Activated CD4-positive, alpha-beta T cell treated with anti-CD3 and anti-CD28 coated beads, Interleukin-2, amount 10 ng/mL, durations not matched to agents 7 days and 5 days (primary cell): ENCODE measurements around the gene PSPH. TPM values are rescaled to one million over a fixed set of nuclear protein-coding genes. Genes with fewer than 3 reads are reported as not detected.
"Not testable (repeated sequence)": the region's sequence is repeated elsewhere in the genome, so short reads cannot be mapped to it uniquely, and the experiment has no call there.

Experiments used
- CTCF ChIA-PET: fragments of 350-600 bp; sonication (Branson Sonifier 250); formaldehyde crosslinking; loops from one replicate; lab custom pipeline; 2021; ENCODE audit warnings: antibody characterized with exemption; lab: Charles Lee
- POLR2A ChIA-PET: fragments of 350-600 bp; sonication (Branson Sonifier 250); formaldehyde crosslinking; loops from one replicate; lab custom pipeline; 2021; ENCODE audit warnings: antibody characterized with exemption; lab: Charles Lee
- DNase-seq: peaks from one replicate; pipeline ENCODE4 v3.0.0-alpha.2; 2020
- H3K27ac Mint-ChIP-seq: one replicate; pipeline ENCODE4 v1.8.0; 2021; ENCODE audit warnings: mild to moderate bottlenecking, moderate library complexity, mixed read lengths
- H3K27me3 Mint-ChIP-seq: one replicate; pipeline ENCODE4 v1.8.0; 2021; ENCODE audit warnings: mixed read lengths
- H3K36me3 Mint-ChIP-seq: one replicate; pipeline ENCODE4 v1.8.0; 2021; ENCODE audit warnings: low read depth, mixed read lengths
- H3K4me1 Mint-ChIP-seq: one replicate; pipeline ENCODE4 v1.8.0; 2021; ENCODE audit warnings: mixed read lengths
- H3K4me3 Mint-ChIP-seq: one replicate; pipeline ENCODE4 v1.8.0; 2021; ENCODE audit warnings: mild to moderate bottlenecking, moderate library complexity, mixed read lengths
- H3K9me3 Mint-ChIP-seq: one replicate; pipeline ENCODE4 v1.8.0; 2021; ENCODE audit warnings: mixed read lengths
- total RNA-seq, 2 experiments: library from RNA; stranded (reverse); gene quantifications; one replicate each; pipeline ENCODE4 v1.2.3, GENCODE V29; 2021

Gene PSPH
- total RNA-seq, 2 experiments from 2014 or later, result 9.6 to 11.2 TPM

DNA sequence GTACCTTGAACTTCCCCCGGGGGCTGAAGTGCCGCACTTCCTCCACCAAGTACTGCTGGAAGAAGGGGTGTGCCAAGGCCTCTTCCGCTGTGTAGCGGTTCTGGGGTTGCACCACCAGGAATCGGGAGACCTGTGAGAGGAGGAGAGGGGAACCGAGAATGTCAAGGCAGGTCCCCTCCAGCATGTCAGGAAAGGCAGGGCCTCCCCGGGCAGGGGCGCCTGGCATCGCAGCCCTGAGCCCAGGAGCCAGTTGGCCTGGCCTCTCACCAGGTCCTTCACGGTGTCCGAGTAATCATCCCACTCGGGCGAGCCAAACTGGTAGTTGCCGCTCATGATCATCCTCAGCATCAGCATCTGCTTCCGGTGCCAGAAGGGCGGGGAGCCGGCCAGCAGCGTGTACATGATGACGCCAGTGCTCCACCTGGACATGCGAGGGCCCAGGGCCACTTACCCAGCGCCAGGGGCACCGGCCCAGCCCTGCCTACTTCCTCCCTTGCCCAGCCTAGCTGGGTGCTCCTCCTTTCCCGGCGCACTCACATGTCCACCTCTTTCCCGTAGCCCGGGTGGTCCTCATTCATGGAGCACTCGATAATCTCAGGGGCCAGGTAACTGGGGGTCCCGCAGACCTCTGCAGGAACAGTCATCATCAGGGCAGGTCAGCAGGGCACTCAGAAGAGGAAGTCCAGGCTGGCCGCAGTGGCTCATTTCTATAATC lies 30.5 kb upstream of the PSPH start:
- Mint-ChIP-seq H3K36me3 (peaks cover 4% of the 10 kb centered on the region), H3K27ac (no peak overlapping the region), H3K9me3 (no peaks in the 10 kb centered on the region), H3K4me3 (no peak overlapping the region), H3K27me3 (no peaks in the 10 kb centered on the region), H3K4me1 (no peaks in the 10 kb centered on the region)
- ChIA-PET POLR2A (no interaction called here), CTCF (interaction anchor here (0.7 to 1.2 kb wide), 2 partner anchors 9 to 118 kb away, joined by 3 read pairs; partner anchors contain the start of gene NIPSNAP2)
- DNase-seq, result no peak

GRCh38 chr7:56080726-56081435 lies 29.6 kb upstream of the PSPH start:
- DNase-seq, CTCF ChIA-PET, POLR2A ChIA-PET, H3K4me3 Mint-ChIP-seq, H3K27ac Mint-ChIP-seq, H3K9me3 Mint-ChIP-seq, H3K4me1 Mint-ChIP-seq, H3K27me3 Mint-ChIP-seq, H3K36me3 Mint-ChIP-seq: not testable (repeated sequence)

DNA sequence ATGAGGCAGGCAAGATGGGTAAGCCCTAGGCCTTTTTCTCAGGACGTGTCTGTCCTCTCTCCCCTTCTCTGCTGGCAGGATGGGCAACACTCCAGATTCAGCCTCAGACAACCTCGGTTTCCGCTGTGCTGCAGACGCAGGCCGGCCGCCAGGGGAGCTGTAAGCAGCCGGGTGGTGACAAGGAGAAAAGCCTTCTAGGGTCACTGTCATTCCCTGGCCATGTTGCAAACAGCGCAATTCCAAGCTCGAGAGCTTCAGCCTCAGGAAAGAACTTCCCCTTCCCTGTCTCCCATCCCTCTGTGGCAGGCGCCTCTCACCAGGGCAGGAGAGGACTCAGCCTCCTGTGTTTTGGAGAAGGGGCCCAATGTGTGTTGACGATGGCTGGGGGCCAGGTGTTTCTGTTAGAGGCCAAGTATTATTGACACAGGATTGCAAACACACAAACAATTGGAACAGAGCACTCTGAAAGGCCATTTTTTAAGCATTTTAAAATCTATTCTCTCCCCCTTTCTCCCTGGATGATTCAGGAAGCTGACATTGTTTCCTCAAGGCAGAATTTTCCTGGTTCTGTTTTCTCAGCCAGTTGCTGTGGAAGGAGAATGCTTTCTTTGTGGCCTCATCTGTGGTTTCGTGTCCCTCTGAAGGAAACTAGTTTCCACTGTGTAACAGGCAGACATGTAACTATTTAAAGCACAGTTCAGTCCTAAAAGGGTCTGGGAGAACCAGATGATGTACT lies 28.4 kb upstream of the PSPH start:
- no peaks in the 10 kb centered on the region for H3K27me3 Mint-ChIP-seq
- H3K4me3 Mint-ChIP-seq, result no peak overlapping the region
- CTCF ChIA-PET, result no interaction called here
- H3K9me3 Mint-ChIP-seq, result no peaks in the 10 kb centered on the region
- H3K4me1 Mint-ChIP-seq, result no peaks in the 10 kb centered on the region
- POLR2A ChIA-PET, result no interaction called here
- DNase-seq, result no peak
- H3K36me3 Mint-ChIP-seq, result peaks cover 8% of the 10 kb centered on the region
- no peak overlapping the region for H3K27ac Mint-ChIP-seq

DNA sequence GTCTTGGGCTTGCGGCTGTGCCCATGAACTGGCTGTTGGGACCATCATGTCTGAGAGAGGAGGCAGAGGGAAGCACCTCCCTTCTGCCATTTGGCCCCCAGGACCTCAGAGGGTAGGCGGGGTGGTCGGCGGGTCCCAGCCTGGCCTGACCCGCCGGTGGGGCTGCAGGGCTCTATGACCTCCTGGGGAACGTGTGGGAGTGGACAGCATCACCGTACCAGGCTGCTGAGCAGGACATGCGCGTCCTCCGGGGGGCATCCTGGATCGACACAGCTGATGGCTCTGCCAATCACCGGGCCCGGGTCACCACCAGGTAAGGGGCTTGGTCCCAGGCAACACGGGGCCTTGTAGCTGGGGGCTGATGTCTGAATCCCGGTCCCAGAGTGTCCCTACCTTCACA lies 27.0 kb upstream of the PSPH start:
- ChIA-PET CTCF (no interaction called here), POLR2A (no interaction called here)
- Mint-ChIP-seq H3K9me3 (no peaks in the 10 kb centered on the region), H3K4me3 (no peak overlapping the region), H3K27me3 (no peaks in the 10 kb centered on the region), H3K27ac (no peak overlapping the region), H3K36me3 (peaks cover 13% of the 10 kb centered on the region), H3K4me1 (peaks cover 6% of the 10 kb centered on the region)
- DNase-seq, result no peak

DNA sequence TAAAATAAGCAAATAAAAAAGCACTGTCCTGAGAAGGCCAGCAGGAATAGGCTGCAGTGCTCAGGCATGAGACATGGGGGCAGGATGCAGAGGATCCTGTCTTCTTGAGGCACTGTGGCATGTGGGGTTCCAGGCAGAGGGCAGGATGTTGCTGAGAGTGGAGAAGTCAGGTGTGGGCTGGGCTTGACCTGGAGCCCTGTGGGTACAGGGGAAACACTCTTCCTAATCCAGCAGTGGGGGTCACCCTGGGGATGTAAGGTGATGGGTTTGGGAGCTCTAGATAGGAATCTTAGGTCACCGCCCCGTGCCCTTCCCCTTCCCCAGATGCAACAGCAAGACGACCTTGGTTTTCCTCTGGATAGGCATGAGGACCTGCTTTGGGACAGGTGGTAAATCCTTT lies 26.4 kb upstream of the PSPH start:
- H3K36me3 Mint-ChIP-seq, result peaks cover 16% of the 10 kb centered on the region
- no peaks in the 10 kb centered on the region for H3K9me3 Mint-ChIP-seq
- POLR2A ChIA-PET, result no interaction called here
- no peak overlapping the region for H3K4me3 Mint-ChIP-seq
- no peak overlapping the region for H3K27ac Mint-ChIP-seq
- CTCF ChIA-PET, result no interaction called here
- H3K4me1 Mint-ChIP-seq, result peaks cover 6% of the 10 kb centered on the region
- H3K27me3 Mint-ChIP-seq, result no peaks in the 10 kb centered on the region
- no peak for DNase-seq

DNA sequence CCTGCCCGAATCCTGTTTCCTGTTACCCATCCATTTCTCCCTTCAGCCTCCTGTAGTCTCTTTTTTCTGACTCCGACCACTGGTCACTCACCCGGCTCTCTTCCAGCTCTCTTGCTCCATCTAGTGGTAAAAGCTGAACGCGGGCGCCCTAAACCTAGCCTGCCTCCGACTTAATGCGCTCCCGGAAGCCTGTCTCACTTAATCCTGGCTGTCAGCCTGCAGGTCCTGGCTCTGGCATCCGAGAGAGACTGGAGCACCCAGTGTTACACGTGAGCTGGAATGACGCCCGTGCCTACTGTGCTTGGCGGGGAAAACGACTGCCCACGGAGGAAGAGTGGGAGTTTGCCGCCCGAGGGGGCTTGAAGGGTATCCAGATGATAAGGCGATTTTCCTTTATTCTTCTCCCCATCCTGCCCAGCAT lies 23.1 kb upstream of the PSPH start:
- peak; percentile 69 for DNase-seq
- H3K9me3 Mint-ChIP-seq, result no peaks in the 10 kb centered on the region
- no peak overlapping the region for H3K27ac Mint-ChIP-seq
- POLR2A ChIA-PET, result interaction anchor here (0.6 kb wide), 1 partner anchor 12 kb away, joined by 4 read pairs; no protein-coding TSS in a partner anchor
- peaks cover 24% of the 10 kb centered on the region for H3K36me3 Mint-ChIP-seq
- peaks cover 6% of the 10 kb centered on the region for H3K4me1 Mint-ChIP-seq
- H3K4me3 Mint-ChIP-seq, result no peak overlapping the region
- CTCF ChIA-PET, result interaction anchor here (0.8 to 3.1 kb wide), 18 partner anchors 9 to 560 kb away, joined by 3 to 13 read pairs (median 4); partner anchors contain the start of genes CCT6A, PSPH and SUMF2
- no peaks in the 10 kb centered on the region for H3K27me3 Mint-ChIP-seq

- POLR2A ChIA-PET, H3K27me3 Mint-ChIP-seq: not testable (repeated sequence)
Observed at GRCh38 chr7:56066376-56066775, 15.1 kb upstream of the PSPH start.

GRCh38 chr7:56063882-56064625 lies 12.8 kb upstream of the PSPH start, which contains the start of gene SUMF2:
Gene SUMF2 (plus strand): TSS chr7:56064286. CDS start chr7:56064312, 26 bp downstream.
- DNase-seq, result peak; percentile 89
- Mint-ChIP-seq H3K27ac (peak within 1 kb of the TSS; percentile 98), H3K27me3 (no peaks in the 10 kb centered on the region), H3K4me3 (peak within 1 kb of the TSS; percentile 94), H3K9me3 (no peaks in the 10 kb centered on the region), H3K4me1 (peaks cover 38% of the 10 kb centered on the region), H3K36me3 (peaks cover 50% of the 10 kb centered on the region)
- ChIA-PET POLR2A (interaction anchor here (0.9 kb wide), 1 partner anchor 13 kb away, joined by 3 read pairs; the partner anchor contains the start of genes CCT6A and PSPH), CTCF (interaction anchor here (0.6 to 1.9 kb wide), 6 partner anchors 10 to 99 kb away, joined by 3 to 9 read pairs (median 3); partner anchors contain the start of genes CCT6A and PSPH)

More at GRCh38 chr7:56066376-56066775, 15.1 kb upstream of the PSPH start:
- peaks cover 28% of the 10 kb centered on the region for H3K4me1 Mint-ChIP-seq
- not testable (repeated sequence) for H3K9me3 Mint-ChIP-seq, H3K4me3 Mint-ChIP-seq, H3K27ac Mint-ChIP-seq, DNase-seq
- H3K36me3 Mint-ChIP-seq, result peaks cover 42% of the 10 kb centered on the region
- CTCF ChIA-PET, result interaction anchor here (1.4 kb wide), 3 partner anchors 8 to 17 kb away, joined by 3 to 5 read pairs (median 4); partner anchors contain the start of genes CCT6A and PSPH

- H3K27me3 Mint-ChIP-seq, result no peaks in the 10 kb centered on the region
- ChIA-PET POLR2A (interaction anchor here (0.9 kb wide), 1 partner anchor 12 kb away, joined by 3 read pairs; the partner anchor contains the start of genes CCT6A and PSPH), CTCF (interaction anchor here (1.3 to 1.9 kb wide), 4 partner anchors 11 to 46 kb away, joined by 3 to 9 read pairs (median 7); partner anchors contain the start of genes CCT6A and PSPH)
- H3K9me3 Mint-ChIP-seq, result no peaks in the 10 kb centered on the region
- peaks cover 38% of the 10 kb centered on the region for H3K4me1 Mint-ChIP-seq
- no peak for DNase-seq
- peaks cover 52% of the 10 kb centered on the region for H3K36me3 Mint-ChIP-seq
- peak overlapping the region; percentile 94 for H3K4me3 Mint-ChIP-seq
- peak overlapping the region; percentile 98 for H3K27ac Mint-ChIP-seq
Observed at GRCh38 chr7:56063500-56063881, 12.2 kb upstream of the PSPH start.

DNA sequence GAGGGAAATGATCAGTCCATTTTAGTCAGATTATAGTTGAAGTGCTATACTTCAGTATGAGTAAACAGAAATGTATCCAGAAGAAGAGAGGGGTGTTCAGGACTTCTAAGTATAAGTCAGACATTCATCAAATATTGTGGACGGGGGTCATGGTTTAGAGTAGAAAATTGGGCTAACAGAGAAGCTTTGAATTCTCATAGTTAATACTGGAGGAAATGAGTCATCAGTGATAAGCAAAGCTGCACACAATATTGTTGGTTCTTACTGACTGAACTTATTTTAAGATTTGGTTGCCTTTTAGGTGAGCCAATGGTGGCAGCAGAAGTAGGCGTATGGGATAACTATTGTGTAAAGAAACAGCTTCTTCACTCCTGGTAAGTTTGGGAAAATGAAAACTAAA lies 11.1 kb upstream of the PSPH start:
- no peaks in the 10 kb centered on the region for H3K9me3 Mint-ChIP-seq
- ChIA-PET CTCF (interaction anchor here (0.7 to 1.5 kb wide), 2 partner anchors 12 to 45 kb away, joined by 3 to 8 read pairs; no protein-coding TSS in a partner anchor), POLR2A (no interaction called here)
- H3K27me3 Mint-ChIP-seq, result no peaks in the 10 kb centered on the region
- peaks cover 60% of the 10 kb centered on the region for H3K36me3 Mint-ChIP-seq
- DNase-seq, result no peak
- H3K4me3 Mint-ChIP-seq, result no peak overlapping the region
- H3K27ac Mint-ChIP-seq, result peak overlapping the region; percentile 65
- H3K4me1 Mint-ChIP-seq, result peaks cover 43% of the 10 kb centered on the region

DNA sequence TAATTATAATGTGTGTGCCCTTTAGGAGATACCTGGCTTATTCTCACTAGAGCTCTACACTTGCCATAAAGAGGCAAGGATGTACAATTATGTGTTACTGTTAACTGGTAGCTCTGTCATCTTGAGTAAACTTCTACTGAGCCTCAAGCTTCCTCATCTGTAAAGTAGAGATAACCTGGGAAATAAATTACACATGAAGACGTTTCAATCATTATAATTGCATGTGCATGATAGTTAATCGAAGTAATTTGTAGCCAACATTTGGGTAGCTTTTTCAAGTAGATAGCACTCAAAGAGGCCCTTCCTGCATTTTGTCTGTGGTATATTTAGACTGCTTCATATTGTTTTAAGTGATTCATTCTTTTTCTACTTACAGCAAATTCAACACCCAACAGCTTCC lies 2.7 kb upstream of the PSPH start:
- peak overlapping the region; percentile 27 for H3K27ac Mint-ChIP-seq
- CTCF ChIA-PET, result interaction anchor here (1.5 kb wide), 1 partner anchor 20 kb away, joined by 10 read pairs; no protein-coding TSS in a partner anchor
- POLR2A ChIA-PET, result no interaction called here

More for the DNA sequence above, 2.7 kb upstream of the PSPH start:
- Mint-ChIP-seq H3K4me3 (peak overlapping the region; percentile 26), H3K9me3 (no peaks in the 10 kb centered on the region), H3K36me3 (peaks cover 55% of the 10 kb centered on the region), H3K27me3 (no peaks in the 10 kb centered on the region), H3K4me1 (peaks cover 49% of the 10 kb centered on the region)
- no peak for DNase-seq
